ENCODE data around the gene ANKS4B.

- TF ChIP-seq YY1 (IDR thresholded peaks at IDR 0.05; ENCODE audit: low read depth, low read length) (no peak), KDM1A (IDR thresholded peaks at IDR 0.05; ENCODE audit: borderline replicate concordance, low read length) (no peak), CREB1 (IDR thresholded peaks at IDR 0.05) (no peak), POLR2AphosphoS5 (IDR thresholded peaks at IDR 0.05; ENCODE audit: low read depth, low read length) (no peak), CBX5 (IDR thresholded peaks at IDR 0.05; ENCODE audit: low read depth, low read length) (no peak), POLR2A (IDR thresholded peaks at IDR 0.05; ENCODE audit: control extremely low read depth in 1 of 2, low read depth in 2 of 2, low read length in 2 of 2) (no peak), HDAC6 (IDR thresholded peaks at IDR 0.05; ENCODE audit: low read depth, low read length) (no peak), SUZ12 (IDR thresholded peaks at IDR 0.05; ENCODE audit: low read length) (no peak), USF2 (IDR thresholded peaks at IDR 0.05; ENCODE audit: low read length) (no peak), FOSL1 (IDR thresholded peaks at IDR 0.05; ENCODE audit: insufficient read depth, low read depth, low read length) (no peak), RFX5 (IDR thresholded peaks at IDR 0.05; ENCODE audit: borderline replicate concordance, low read depth, low read length) (no peak), EP300 (IDR thresholded peaks at IDR 0.05; ENCODE audit: borderline replicate concordance in 1 of 2, low read depth in 2 of 2, low read length in 2 of 2) (no peak), SRF (IDR thresholded peaks at IDR 0.05; ENCODE audit: low read depth, low read length) (no peak)
- TF ChIP-seq, protein P1, sequence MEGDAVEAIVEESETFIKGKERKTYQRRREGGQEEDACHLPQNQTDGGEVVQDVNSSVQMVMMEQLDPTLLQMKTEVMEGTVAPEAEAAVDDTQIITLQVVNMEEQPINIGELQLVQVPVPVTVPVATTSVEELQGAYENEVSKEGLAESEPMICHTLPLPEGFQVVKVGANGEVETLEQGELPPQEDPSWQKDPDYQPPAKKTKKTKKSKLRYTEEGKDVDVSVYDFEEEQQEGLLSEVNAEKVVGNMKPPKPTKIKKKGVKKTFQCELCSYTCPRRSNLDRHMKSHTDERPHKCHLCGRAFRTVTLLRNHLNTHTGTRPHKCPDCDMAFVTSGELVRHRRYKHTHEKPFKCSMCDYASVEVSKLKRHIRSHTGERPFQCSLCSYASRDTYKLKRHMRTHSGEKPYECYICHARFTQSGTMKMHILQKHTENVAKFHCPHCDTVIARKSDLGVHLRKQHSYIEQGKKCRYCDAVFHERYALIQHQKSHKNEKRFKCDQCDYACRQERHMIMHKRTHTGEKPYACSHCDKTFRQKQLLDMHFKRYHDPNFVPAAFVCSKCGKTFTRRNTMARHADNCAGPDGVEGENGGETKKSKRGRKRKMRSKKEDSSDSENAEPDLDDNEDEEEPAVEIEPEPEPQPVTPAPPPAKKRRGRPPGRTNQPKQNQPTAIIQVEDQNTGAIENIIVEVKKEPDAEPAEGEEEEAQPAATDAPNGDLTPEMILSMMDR (IDR thresholded peaks at IDR 0.05; ENCODE audit: control extremely low read depth in 1 of 3, insufficient read depth in 1 of 3, low read depth in 1 of 3, low read length in 3 of 3), result no peak
Observed at GRCh38 chr16:21275529-21275928, 42.0 kb downstream of the ANKS4B start.

All from H1 (cell line).